BJ (cell line): Measurements from ENCODE around the gene FCHSD2. TPM values are rescaled to one million over a fixed set of nuclear protein-coding genes. Genes with fewer than 3 reads are reported as not detected.
A peak's percentile ranks its signal among the peaks of the same experiment; 100 is the strongest.

Source experiments
- CTCF ChIA-PET: fragments of 350-600 bp; formaldehyde crosslinking; extraction: SDS; loops from one replicate; lab custom pipeline; 2021; ENCODE audit warnings: antibody characterized with exemption, inconsistent platforms; lab: Yijun Ruan, JAX
- POLR2A ChIA-PET: fragments of 300-600 bp; sonication (Branson Sonifier 250); formaldehyde crosslinking; extraction: SDS; loops from one replicate; lab custom pipeline; 2021; ENCODE audit warnings: antibody characterized with exemption; lab: Charles Lee
- DNase-seq: peaks from one replicate; pipeline ENCODE4 v3.0.0-alpha.2; 2011; ENCODE audit warnings: low read depth
- H3K27me3 ChIP-seq: 2 replicates; pipeline ENCODE4 v1.6.0; 2011; ENCODE audit warnings: low read length; ENCODE audit not compliant: control insufficient read depth, insufficient read depth
- H3K36me3 ChIP-seq: 2 replicates; pipeline ENCODE4 v1.5.1; 2011; ENCODE audit warnings: low read length; ENCODE audit not compliant: control insufficient read depth, insufficient read depth
- H3K4me3 ChIP-seq: 2 replicates; pipeline ENCODE4 v1.5.1; 2011; ENCODE audit warnings: low read depth, mild to moderate bottlenecking, control low read depth, low read length
- polyA plus RNA-seq: library from polyadenylated mRNA; depleted of rRNA; stranded (reverse); fragments of >200 nt; gene quantifications from 2 replicates; pipeline ENCODE4 v1.2.3, GENCODE V29; 2011
- TF ChIP-seq, protein P1 (sequence below): IDR thresholded peaks from 2 replicates; pipeline ENCODE4 v1.5.1; 2011; ENCODE audit warnings: low read depth, mild to moderate bottlenecking, control low read depth, inconsistent platforms, low read length, moderate library complexity; ENCODE audit not compliant: insufficient read depth

The FCHSD2 gene
- polyA plus RNA-seq, 1 experiment = 24.9 TPM

DNA sequence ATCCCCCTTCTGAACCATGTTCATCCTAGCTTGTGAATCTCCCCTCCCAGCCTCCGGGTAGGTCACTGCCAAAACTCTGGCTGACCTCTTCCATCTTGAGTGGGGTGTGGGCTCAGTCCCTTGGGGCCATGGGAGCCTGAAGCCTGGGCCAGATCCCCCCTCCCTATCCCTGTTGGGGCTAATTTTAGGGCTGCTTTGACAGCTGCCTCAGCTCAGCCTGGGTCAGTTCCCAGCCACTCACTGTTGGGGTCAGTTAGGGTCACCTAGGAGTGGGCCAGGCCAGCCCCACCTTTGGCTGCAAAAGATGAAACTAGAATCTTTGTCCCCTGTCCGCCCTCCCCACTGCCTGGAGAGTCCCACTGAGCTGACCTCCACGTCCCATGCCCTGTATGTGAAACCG lies 46.2 kb upstream of the FCHSD2 start:
- Histone ChIP-seq H3K27me3 (no peaks in the 10 kb centered on the region), H3K36me3 (no peaks in the 10 kb centered on the region), H3K4me3 (no peak overlapping the region)
- no peak for DNase-seq
- ChIA-PET CTCF (interaction anchor here (0.6 to 8.5 kb wide), 5 partner anchors 52 to 463 kb away, joined by 3 to 183 read pairs (median 3); no protein-coding TSS in a partner anchor), POLR2A (no interaction called here)
- TF ChIP-seq, protein P1, sequence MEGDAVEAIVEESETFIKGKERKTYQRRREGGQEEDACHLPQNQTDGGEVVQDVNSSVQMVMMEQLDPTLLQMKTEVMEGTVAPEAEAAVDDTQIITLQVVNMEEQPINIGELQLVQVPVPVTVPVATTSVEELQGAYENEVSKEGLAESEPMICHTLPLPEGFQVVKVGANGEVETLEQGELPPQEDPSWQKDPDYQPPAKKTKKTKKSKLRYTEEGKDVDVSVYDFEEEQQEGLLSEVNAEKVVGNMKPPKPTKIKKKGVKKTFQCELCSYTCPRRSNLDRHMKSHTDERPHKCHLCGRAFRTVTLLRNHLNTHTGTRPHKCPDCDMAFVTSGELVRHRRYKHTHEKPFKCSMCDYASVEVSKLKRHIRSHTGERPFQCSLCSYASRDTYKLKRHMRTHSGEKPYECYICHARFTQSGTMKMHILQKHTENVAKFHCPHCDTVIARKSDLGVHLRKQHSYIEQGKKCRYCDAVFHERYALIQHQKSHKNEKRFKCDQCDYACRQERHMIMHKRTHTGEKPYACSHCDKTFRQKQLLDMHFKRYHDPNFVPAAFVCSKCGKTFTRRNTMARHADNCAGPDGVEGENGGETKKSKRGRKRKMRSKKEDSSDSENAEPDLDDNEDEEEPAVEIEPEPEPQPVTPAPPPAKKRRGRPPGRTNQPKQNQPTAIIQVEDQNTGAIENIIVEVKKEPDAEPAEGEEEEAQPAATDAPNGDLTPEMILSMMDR = no peak

DNA sequence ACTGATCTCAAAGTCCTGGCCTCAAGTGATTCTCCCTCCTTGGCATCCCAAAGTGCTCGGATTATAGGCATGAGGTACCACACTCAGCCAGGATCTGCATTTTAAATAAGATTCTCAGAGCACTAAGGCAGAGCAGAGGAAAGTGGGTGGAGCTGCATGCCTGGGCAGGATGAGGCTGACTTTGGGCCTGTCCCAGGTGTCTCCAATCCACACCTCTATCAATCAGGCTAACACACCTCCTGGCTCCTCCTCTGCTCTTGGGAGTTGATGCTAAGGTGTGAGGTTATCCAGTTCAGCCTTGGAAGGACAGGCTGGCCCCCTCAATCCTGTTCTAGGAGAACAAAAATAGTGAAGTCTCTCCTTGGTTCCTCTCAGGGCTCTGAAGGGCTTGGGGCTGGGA lies 45.7 kb upstream of the FCHSD2 start:
- H3K27me3 ChIP-seq = no peaks in the 10 kb centered on the region
- no peaks in the 10 kb centered on the region for H3K36me3 ChIP-seq
- TF ChIP-seq, protein P1 = no peak
- ChIA-PET CTCF (interaction anchor here (0.6 to 8.5 kb wide), 6 partner anchors 53 to 462 kb away, joined by 3 to 183 read pairs (median 3); no protein-coding TSS in a partner anchor), POLR2A (no interaction called here)
- DNase-seq = no peak
- no peak overlapping the region for H3K4me3 ChIP-seq

DNA sequence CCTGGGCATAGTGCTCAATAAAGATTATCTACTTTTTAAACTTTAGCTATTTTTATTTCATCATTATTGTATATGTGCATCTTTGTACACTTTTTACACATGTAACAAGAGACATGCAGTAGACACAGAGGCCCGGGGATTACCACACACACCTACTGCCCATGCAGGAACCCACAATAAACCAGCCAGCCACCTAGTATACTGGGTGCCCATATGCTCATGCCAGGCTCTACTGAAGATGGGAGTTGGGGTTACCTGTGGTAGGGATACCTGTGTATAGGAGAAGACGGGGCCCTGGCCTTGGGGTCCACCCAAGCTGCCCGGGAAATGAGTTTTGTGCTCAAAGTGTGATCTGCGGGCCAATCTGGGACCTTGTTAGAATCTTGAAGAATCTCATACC lies 44.8 kb upstream of the FCHSD2 start:
- DNase-seq = no peak
- Histone ChIP-seq H3K27me3 (no peaks in the 10 kb centered on the region), H3K4me3 (no peak overlapping the region), H3K36me3 (no peaks in the 10 kb centered on the region)
- TF ChIP-seq, protein P1 = no peak
- CTCF ChIA-PET = interaction anchor here (0.9 to 8.5 kb wide), 15 partner anchors 10 to 464 kb away, joined by 3 to 183 read pairs (median 6); no protein-coding TSS in a partner anchor
- POLR2A ChIA-PET = no interaction called here

- ChIA-PET POLR2A (no interaction called here), CTCF (interaction anchor here (0.7 to 8.5 kb wide), 25 partner anchors 9 to 464 kb away, joined by 3 to 183 read pairs (median 5); no protein-coding TSS in a partner anchor)
- Histone ChIP-seq H3K36me3 (no peaks in the 10 kb centered on the region), H3K27me3 (no peaks in the 10 kb centered on the region; the same call in 1 of the 2 replicates), H3K4me3 (no peak overlapping the region)
- DNase-seq = no peak
- TF ChIP-seq, protein P1 = no peak
Measured at GRCh38 chr11:73186294-73186850, 44.3 kb upstream of the FCHSD2 start.

GRCh38 chr11:73185680-73186293 lies 43.7 kb upstream of the FCHSD2 start:
- Histone ChIP-seq H3K36me3 (no peaks in the 10 kb centered on the region), H3K4me3 (no peak overlapping the region), H3K27me3 (no peaks in the 10 kb centered on the region; the same call in 1 of the 2 replicates)
- TF ChIP-seq, protein P1 = no peak
- ChIA-PET POLR2A (no interaction called here), CTCF (interaction anchor here (0.7 to 8.5 kb wide), 28 partner anchors 9 to 463 kb away, joined by 3 to 183 read pairs (median 4); partner anchors contain the start of gene ARHGEF17)
- DNase-seq = peak; percentile 25
